PC-9 (cell line): ENCODE results near the gene FEM1B.

Experiments used
- EZH2 ChIP-seq: fragments of 200-600 bp; sonication (generic); IDR thresholded peaks from 2 replicates; pipeline ENCODE4 v1.8.0; 2017; ENCODE audit warnings: antibody characterized with exemption, low read depth
- TF ChIP-seq, protein P1 (sequence below): fragments of 200-600 bp; sonication (generic); conservative IDR thresholded peaks from 2 replicates; pipeline ENCODE4 v1.6.1; 2017; ENCODE audit warnings: mixed run types, antibody characterized with exemption, mild to moderate bottlenecking, moderate library complexity

DNA sequence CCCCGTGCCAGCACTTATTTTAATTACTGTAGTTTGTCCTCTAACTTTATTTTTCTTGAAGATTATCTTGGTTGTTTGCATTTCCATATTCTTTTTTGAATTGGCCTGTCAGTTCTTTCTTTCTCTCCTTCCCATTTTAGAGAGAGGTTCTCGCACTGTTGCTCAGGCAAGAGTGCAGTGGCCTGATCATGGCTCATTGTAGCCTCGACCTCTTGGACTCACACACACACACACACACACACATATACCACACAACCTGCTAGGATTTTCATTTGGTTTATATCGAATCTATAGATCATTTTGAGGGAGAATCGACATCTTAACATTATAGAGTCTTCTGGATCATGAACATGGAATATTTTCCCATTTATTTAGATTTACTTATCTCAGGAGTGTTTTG lies 8.7 kb downstream of the FEM1B start:
- TF ChIP-seq, protein P1, sequence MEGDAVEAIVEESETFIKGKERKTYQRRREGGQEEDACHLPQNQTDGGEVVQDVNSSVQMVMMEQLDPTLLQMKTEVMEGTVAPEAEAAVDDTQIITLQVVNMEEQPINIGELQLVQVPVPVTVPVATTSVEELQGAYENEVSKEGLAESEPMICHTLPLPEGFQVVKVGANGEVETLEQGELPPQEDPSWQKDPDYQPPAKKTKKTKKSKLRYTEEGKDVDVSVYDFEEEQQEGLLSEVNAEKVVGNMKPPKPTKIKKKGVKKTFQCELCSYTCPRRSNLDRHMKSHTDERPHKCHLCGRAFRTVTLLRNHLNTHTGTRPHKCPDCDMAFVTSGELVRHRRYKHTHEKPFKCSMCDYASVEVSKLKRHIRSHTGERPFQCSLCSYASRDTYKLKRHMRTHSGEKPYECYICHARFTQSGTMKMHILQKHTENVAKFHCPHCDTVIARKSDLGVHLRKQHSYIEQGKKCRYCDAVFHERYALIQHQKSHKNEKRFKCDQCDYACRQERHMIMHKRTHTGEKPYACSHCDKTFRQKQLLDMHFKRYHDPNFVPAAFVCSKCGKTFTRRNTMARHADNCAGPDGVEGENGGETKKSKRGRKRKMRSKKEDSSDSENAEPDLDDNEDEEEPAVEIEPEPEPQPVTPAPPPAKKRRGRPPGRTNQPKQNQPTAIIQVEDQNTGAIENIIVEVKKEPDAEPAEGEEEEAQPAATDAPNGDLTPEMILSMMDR = no peak
- no peak for TF ChIP-seq EZH2
